Adipose tissue (tissue), 3 donors: ENCODE measurements around the gene DPP10. TPM values are rescaled to one million over a fixed set of nuclear protein-coding genes. Genes with fewer than 3 reads are reported as not detected.
"Not testable (repeated sequence)": the region's sequence is repeated elsewhere in the genome, so short reads cannot be mapped to it uniquely, and the experiment has no call there.

Experiments
- H3K27ac ChIP-seq: one replicate; pipeline ENCODE4 v1.5.1; 2013; ENCODE audit warnings: low read depth, low read length
- WGBS, 3 donors: extraction: QIAGEN DNeasy Blood & Tissue Kit; methylation state at CpG; one replicate each; pipeline ENCODE4 v1.1.7; 2013; 5-methylcytosine and 5-hydroxymethylcytosine counted together
- polyA plus RNA-seq, 3 donors: library from polyadenylated mRNA; stranded (reverse); fragments of 200-250 nt; gene quantifications; one replicate each; pipeline ENCODE4 v1.2.3, GENCODE V29; 2013
- donor health status: healthy with polysubstance abuse.
- donor health status: Bipolar disorder and iron deficiency.
- donor health status: healthy.

DPP10 gene
- polyA plus RNA-seq, 3 donors: 0.18 to 2.0 TPM; not detected in 1

GRCh38 chr2:114668415-114668814, 226.0 kb downstream of the DPP10 start:
- H3K27ac ChIP-seq: no peak overlapping the region

- no peak overlapping the region for H3K27ac ChIP-seq
- WGBS, 3 donors: 90 to 96% (median 90%) methylated on average over 1 of the region's 1 CpG
These were observed 240.8 kb downstream of the DPP10 start for GRCh38 chr2:114683251-114683650.

GRCh38 chr2:114684403-114684802, 242.0 kb downstream of the DPP10 start:
- H3K27ac ChIP-seq: no peak overlapping the region
- 59 to 69% (median 61%) methylated on average over 3 of the region's 3 CpGs for WGBS, 3 donors

GRCh38 chr2:114685102-114685501, 242.7 kb downstream of the DPP10 start:
- WGBS, 3 donors: 60 to 65% (median 61%) methylated on average over 3 of the region's 3 CpGs
- H3K27ac ChIP-seq: no peak overlapping the region

GRCh38 chr2:114688241-114688640, 245.8 kb downstream of the DPP10 start:
- H3K27ac ChIP-seq: no peak overlapping the region

- no peak overlapping the region for H3K27ac ChIP-seq
- 25 to 64% (median 57%) methylated on average over 1 of the region's 1 CpG for WGBS, 3 donors
These were observed 256.1 kb downstream of the DPP10 start for GRCh38 chr2:114698520-114698919.

GRCh38 chr2:114699423-114699944, 257.0 kb downstream of the DPP10 start:
- 79 to 89% (median 87%) methylated on average over 2 of the region's 2 CpGs for WGBS, 3 donors
- H3K27ac ChIP-seq: no peak overlapping the region

- WGBS, 3 donors: 66 to 70% (median 67%) methylated on average over 5 of the region's 5 CpGs
- no peak overlapping the region for H3K27ac ChIP-seq
These were observed 258.0 kb downstream of the DPP10 start for GRCh38 chr2:114700440-114700839.

- H3K27ac ChIP-seq: no peak overlapping the region
- 72 to 79% (median 75%) methylated on average over 4 of the region's 4 CpGs for WGBS, 3 donors
These were observed 267.8 kb downstream of the DPP10 start for GRCh38 chr2:114709936-114710850.

GRCh38 chr2:114714313-114714712, 271.9 kb downstream of the DPP10 start:
- H3K27ac ChIP-seq: no peak overlapping the region
- 23 to 24% (median 23%) methylated on average over 1 of the region's 1 CpG for WGBS, 3 donors

- no peak overlapping the region for H3K27ac ChIP-seq
- 46 to 53% (median 52%) methylated on average over 4 of the region's 4 CpGs for WGBS, 3 donors
These were observed 274.6 kb downstream of the DPP10 start for GRCh38 chr2:114717049-114717448.

- 52 to 65% (median 61%) methylated on average over 1 of the region's 1 CpG for WGBS, 3 donors
- no peak overlapping the region for H3K27ac ChIP-seq
These were observed 282.0 kb downstream of the DPP10 start for GRCh38 chr2:114724454-114724853.

- WGBS, 3 donors: 43 to 59% (median 52%) methylated on average over 3 of the region's 3 CpGs
- H3K27ac ChIP-seq: no peak overlapping the region
These were observed 284.6 kb downstream of the DPP10 start for GRCh38 chr2:114727012-114727411.

- H3K27ac ChIP-seq: no peak overlapping the region
- 56 to 71% (median 63%) methylated on average over 4 of the region's 4 CpGs for WGBS, 3 donors
These were observed 285.9 kb downstream of the DPP10 start for GRCh38 chr2:114728372-114728771.

- WGBS, 3 donors: 65 to 73% (median 71%) methylated on average over 5 of the region's 5 CpGs
- no peak overlapping the region for H3K27ac ChIP-seq
These were observed 286.6 kb downstream of the DPP10 start for GRCh38 chr2:114729026-114729425.

- WGBS, 3 donors: 71 to 75% (median 75%) methylated on average over 3 of the region's 3 CpGs
- H3K27ac ChIP-seq: no peak overlapping the region
These were observed 292.7 kb downstream of the DPP10 start for GRCh38 chr2:114735126-114735525.

GRCh38 chr2:114742245-114742644, 299.8 kb downstream of the DPP10 start:
- H3K27ac ChIP-seq: no peak overlapping the region
- 45 to 82% (median 56%) methylated on average over 1 of the region's 1 CpG for WGBS, 3 donors

- WGBS, 3 donors: 76 to 82% (median 80%) methylated on average over 2 of the region's 2 CpGs
- H3K27ac ChIP-seq: no peak overlapping the region
These were observed 303.3 kb downstream of the DPP10 start for GRCh38 chr2:114745700-114746099.

- H3K27ac ChIP-seq: not testable (repeated sequence)
- WGBS, 3 donors: 81 to 89% (median 85%) methylated on average over 3 to 4 of the region's 5 CpGs
These were observed 305.7 kb downstream of the DPP10 start for GRCh38 chr2:114748175-114748574.

GRCh38 chr2:114752425-114752824, 310.0 kb downstream of the DPP10 start:
- 57 to 71% (median 61%) methylated on average over 4 of the region's 4 CpGs for WGBS, 3 donors
- no peak overlapping the region for H3K27ac ChIP-seq
